Hematopoietic multipotent progenitor cell (in vitro differentiated cells): Measurements from ENCODE around the gene SLC2A13. TPM values are rescaled to one million over a fixed set of nuclear protein-coding genes. Genes with fewer than 3 reads are reported as not detected.
"Not testable (repeated sequence)": the region's sequence is repeated elsewhere in the genome, so short reads cannot be mapped to it uniquely, and the experiment has no call there.

ENCODE experiments used
- DNase-seq, 3 donors: peaks; one replicate each; pipeline ENCODE4 v3.0.0-alpha.2; 2011 to 2015; ENCODE audit warnings: low read depth in 2 of 3, low spot score in 2 of 3
- total RNA-seq: library from RNA; depleted of rRNA; stranded (reverse); fragments of >200 nt; gene quantifications from one replicate; pipeline ENCODE4 v1.2.3, GENCODE V29; 2012

Gene SLC2A13
- total RNA-seq, 1 donor: 4.0 TPM

DNA sequence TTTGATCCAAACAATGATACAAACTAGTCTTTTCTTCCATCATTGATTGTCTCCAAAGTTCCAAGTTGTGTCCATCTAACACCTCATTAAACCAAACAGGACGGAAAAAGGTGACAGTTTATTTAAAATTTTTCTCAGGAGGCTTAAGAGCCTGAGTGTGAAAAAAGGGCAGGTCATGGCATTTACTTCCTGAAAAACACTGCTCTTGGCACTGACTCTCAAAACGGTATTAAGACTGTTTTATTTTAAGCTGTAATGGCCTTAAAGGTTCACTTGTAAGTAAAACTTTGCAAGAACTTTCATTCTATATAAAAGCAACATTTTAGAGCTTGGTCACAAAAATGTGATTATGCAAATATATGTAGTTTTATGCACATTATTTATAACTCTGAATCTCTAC is 222.5 kb downstream of the SLC2A13 start:
- DNase-seq: no peak

DNA sequence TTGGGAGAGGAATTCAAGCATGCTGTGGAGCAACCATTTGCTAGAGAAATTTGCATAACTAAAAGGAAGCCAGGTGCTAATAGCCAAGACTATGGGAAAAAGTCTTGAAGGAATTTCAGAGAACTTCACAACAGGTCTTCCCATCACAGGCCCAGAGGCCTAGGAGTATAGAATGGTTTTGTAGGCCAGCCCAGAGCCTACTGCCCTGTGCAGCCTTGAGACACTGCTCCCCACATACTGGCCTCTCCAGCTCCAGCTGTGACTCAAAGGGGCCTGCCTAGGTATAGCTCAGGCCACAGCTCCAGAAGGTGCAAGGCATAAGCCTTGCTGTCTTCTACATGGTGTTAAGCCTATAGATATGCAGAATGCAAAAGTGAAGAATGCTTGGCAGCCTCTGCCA is 227.1 kb downstream of the SLC2A13 start:
- no peak for DNase-seq

DNA sequence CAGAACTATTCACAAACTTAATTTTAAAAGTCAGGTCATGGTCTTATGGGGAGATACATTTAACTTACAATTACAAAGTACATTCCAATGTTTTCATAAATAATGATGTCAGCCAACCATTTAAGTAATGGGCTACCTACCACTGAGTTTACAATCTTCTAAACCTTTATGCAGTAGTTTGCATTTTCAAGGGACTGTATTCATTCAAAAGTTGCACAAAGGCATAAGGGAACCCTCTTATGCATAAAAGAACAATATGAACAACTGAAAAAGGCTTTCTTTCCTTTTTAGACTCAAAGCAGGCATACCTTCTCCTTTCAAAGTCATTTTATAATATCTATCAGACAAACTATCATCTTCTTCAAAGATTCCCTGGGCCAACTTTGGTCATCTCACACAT is 230.2 kb downstream of the SLC2A13 start:
- no peak for DNase-seq

- no peak for DNase-seq
These were observed 231.1 kb downstream of the SLC2A13 start for GRCh38 chr12:39874785-39875184.

- DNase-seq: no peak
These were observed 232.8 kb downstream of the SLC2A13 start for GRCh38 chr12:39873065-39873464.

DNA sequence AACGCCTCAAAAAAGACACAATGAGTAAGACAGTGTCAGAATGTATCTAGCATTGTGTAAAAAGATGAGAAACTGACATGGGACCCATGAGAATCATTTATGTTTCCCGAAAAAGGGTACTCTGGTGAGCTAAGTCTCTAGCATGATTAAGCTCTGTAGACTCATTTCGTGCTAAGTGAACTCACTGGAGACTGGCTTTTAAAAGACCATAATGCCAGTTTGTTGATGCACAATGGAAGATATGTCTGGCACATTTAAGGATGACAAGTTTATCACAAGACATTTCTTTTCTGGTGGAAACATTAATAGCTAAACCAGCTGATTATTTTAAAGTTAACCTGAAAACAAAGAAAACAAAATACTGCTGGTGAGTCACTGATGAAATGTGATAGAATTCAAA is 233.5 kb downstream of the SLC2A13 start:
- DNase-seq: no peak

- DNase-seq: no peak
These were observed 237.6 kb downstream of the SLC2A13 start for GRCh38 chr12:39868328-39868725.

DNA sequence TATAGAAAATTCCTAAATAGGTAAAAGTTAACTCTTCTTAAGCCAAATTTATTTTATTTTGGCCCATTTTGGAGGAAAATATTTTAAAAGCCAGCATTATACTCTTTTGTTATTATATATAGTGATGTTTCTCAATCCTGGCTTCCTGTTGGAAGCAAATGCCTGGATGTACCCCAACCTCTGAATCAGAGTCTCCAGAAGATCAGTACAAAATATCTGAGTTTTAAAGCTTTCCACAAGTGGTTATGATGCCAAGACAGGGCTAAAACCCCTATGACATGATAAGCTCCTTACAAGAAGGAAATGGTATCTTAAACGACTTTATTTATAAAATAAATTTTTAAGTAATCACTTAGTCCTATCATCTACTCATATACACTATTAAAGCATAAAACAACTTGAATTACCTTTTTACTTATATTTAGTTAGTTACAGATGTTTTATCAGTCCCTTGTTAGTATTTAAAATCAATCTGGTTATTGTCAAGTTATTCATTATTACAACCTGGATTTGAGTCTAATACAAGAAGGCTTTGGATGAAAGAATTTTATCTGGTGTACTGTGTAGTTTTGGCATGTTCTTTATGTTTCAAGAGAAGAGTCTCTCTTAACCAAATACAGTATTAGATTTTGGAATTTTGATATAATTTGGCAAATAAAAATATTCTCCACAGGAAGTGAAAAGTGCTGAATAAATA is 238.1 kb downstream of the SLC2A13 start:
- no peak for DNase-seq

GRCh38 chr12:39866135-39866534 is 239.7 kb downstream of the SLC2A13 start:
- DNase-seq: no peak

- no peak for DNase-seq
These were observed 245.2 kb downstream of the SLC2A13 start for GRCh38 chr12:39860695-39861094.

- no peak for DNase-seq
These were observed 252.9 kb downstream of the SLC2A13 start for GRCh38 chr12:39853003-39853402.

- no peak for DNase-seq
These were observed 253.5 kb downstream of the SLC2A13 start for GRCh38 chr12:39852346-39852745.

DNA sequence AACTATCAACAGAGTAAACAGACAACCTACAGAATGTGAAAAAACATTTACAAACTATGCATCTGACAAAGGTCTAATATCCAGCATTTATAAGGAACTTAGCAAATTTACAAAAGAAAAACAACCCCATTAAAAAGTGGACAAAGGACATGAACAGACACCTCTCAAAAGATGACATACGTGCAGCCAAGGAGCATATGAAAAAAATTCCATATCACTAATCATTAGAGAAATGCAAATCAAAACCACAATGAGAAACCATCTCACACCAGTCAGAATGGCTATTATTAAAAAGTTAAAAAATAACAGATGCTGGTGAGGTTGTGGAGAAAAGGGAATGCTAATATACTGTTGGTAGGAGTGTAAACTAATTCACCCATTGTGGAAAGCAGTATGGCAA is 257.7 kb downstream of the SLC2A13 start:
- not testable (repeated sequence) for DNase-seq

GRCh38 chr12:39846971-39847650 is 258.8 kb downstream of the SLC2A13 start:
- DNase-seq: no peak

- no peak for DNase-seq
These were observed 259.6 kb downstream of the SLC2A13 start for GRCh38 chr12:39846304-39846703.

- DNase-seq: no peak
These were observed 265.5 kb downstream of the SLC2A13 start for GRCh38 chr12:39840422-39840821.

DNA sequence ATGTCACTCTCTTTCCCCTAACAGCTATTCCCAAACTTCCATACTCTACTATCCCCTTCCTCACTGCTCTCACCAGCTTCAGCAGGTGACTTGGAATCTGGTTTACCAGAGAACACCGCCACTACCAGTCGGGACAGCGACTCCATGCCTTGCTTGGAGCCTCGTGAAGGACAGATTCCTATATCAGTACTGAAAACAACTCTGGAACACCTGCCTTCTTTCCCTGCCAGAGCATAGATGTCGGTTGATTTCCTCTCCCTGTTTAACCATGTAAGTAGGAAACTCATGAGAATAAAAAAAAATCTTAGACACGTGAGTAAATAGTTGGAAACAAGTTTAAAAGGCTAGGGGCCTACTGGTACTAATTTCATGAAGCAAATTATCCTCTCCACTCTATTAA is 266.8 kb downstream of the SLC2A13 start:
- DNase-seq: no peak

DNA sequence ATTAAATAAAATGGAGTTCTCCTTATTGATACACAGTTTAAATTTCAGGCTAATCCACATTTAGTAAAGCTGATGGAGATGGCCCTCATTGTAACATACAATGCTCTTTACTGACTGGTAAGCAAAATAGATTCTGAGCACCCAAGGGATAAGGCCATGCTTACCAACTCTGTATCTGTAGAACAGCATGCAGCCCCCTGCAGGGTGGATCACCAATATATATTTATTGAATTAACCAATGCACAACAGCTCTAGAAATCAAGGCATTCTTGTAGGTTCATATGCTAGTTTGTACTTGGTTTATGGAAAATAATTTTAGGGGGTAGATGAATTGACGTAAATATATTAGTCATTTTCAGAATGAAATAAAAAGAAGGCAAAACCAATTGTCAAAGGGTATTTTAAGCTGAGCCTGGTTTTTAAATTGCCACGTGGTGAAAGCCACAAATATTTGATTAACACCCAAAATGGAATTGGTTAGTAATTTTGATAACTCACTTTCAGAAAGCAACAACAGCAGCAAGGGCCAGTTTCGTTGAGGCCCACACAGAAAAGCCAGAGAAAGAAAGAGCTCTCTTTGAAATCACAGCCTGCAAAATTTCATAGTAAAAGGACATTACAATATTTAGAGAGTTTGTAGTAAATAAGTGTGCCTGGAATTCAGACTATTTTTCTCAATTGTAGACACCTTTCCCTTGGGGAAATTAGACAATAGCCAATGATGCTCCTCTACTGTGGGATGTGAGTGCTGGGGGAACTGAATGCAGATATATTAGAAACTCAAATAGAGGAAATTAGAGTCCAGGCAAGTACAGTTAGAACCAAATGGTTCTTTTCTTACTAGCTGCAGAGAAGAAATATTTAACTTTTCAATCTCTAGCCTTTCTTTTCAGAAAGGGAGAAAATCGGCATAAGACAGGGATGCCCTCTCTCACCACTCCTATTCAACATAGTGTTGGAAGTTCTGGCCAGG is 270.1 kb downstream of the SLC2A13 start:
- no peak for DNase-seq

DNA sequence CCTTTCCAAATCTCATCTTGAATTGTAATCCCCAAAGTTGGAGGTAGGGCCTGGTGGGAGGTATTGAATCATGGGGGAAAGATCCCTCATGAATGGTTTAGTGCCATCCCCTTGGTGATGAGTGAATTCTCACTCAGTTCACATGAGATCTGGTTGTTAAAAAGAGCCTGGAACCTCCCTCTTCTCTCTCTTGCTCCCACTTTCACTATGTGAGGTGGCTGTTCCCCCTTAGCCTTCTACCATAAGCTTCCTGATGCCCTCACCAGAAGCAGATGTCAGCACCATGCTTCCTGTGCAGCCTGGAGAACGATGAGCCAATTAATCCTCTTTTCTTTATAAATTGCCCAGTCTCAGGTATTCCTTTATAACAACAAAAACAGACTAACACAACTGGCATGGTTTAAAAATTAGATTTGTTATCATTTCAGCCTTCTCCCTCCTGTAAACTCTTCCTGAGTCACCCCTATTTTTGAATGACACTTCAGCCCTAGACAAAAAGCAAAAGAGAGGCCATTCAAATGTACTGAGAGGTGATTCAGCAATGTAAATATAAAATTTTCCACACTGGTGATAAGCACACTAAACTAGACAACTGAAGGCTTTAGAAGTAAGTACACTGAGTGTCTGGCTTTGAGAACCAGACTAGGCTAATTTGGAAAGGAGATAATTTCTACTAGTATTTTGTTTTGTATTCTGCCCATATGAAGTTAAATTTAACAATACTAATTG is 274.1 kb downstream of the SLC2A13 start:
- DNase-seq: no peak

GRCh38 chr12:39830852-39831520 is 274.9 kb downstream of the SLC2A13 start:
- no peak for DNase-seq
